GM12892 (cell line): ENCODE measurements around the gene PREP. TPM values are rescaled to one million over a fixed set of nuclear protein-coding genes. Genes with fewer than 3 reads are reported as not detected.

Experiments
- DNase-seq: peaks from one replicate; pipeline ENCODE4 v3.0.0; 2011; ENCODE audit not compliant: insufficient read length
- FAIRE-seq: peaks from 2 replicates; lab custom pipeline; 2011; peaks lifted over from hg19 to GRCh38; lab: Jason Lieb, UNC
- POLR2A ChIP-seq: IDR thresholded peaks from 2 replicates; pipeline ENCODE4 v1.6.1; 2011; ENCODE audit warnings: low read depth, low read length, control low read depth
- POLR2AphosphoS5 ChIP-seq: IDR thresholded peaks from 2 replicates; pipeline ENCODE4 v1.6.1; 2011; ENCODE audit warnings: low read depth, low read length, control low read depth
- TAF1 ChIP-seq: IDR thresholded peaks from 2 replicates; pipeline ENCODE4 v1.6.1; 2011; ENCODE audit warnings: low read depth, mild to moderate bottlenecking, control low read depth, low read length, borderline replicate concordance
- polyA plus RNA-seq: library from polyadenylated mRNA; unstranded; fragments of >200 nt; gene quantifications from one replicate; pipeline ENCODE4 v1.2.1, GENCODE V29; 2012; ENCODE audit warnings: missing spikeins, inconsistent platforms; ENCODE audit not compliant: missing spikeins

The PREP gene
- 27.9 TPM for polyA plus RNA-seq

GRCh38 chr6:105402939-105403935, at the start of gene PREP:
Gene PREP, minus strand, starts transcription at chr6:105403082. Its CDS starts 191 bp downstream, at chr6:105402891.
- no peak; the same call in 1 of the 2 replicates for TF ChIP-seq TAF1
- peak; percentile 64; the same call in 1 of the 2 replicates for TF ChIP-seq POLR2A
- FAIRE-seq (peak; percentile 96), DNase-seq (peak; percentile 80)

- FAIRE-seq (no peak), DNase-seq (no peak)
- no peak for TF ChIP-seq POLR2AphosphoS5
- TF ChIP-seq TAF1 = no peak
- TF ChIP-seq POLR2A = no peak
These were observed 49.5 kb upstream of the PREP start for GRCh38 chr6:105452376-105452775.

DNA sequence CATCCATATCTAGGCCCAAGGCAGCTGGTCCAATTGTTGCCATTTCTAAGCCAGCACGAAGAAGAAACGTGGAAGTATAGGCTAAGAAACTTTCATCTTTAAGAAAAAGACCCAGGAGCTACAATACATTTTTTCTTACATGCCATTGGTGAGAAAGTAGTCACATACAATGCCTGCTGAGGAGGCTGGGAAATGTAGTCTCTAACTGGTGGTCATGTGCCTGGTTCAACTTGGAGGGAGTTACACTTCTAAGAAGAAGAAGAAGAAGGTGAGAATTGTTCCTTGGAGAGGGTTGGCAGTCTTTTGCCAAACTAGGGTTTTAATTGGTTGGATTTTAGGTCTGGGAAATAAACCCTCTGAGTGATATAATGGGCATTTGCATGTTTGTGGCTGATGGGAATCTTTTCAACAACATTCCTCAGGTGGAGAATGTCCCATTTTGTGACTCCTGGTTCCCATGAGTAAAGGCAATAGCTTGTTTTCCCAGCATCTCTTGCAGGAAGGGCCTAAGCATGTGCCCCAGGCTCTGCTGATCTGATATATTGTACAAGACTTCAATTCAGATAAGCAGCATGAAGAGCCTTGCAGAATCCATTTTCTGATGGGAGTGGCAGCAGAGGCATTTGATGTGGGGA, 47.0 kb upstream of the PREP start:
- DNase-seq (no peak), FAIRE-seq (no peak)
- no peak for TF ChIP-seq TAF1
- no peak for TF ChIP-seq POLR2AphosphoS5
- no peak for TF ChIP-seq POLR2A

DNA sequence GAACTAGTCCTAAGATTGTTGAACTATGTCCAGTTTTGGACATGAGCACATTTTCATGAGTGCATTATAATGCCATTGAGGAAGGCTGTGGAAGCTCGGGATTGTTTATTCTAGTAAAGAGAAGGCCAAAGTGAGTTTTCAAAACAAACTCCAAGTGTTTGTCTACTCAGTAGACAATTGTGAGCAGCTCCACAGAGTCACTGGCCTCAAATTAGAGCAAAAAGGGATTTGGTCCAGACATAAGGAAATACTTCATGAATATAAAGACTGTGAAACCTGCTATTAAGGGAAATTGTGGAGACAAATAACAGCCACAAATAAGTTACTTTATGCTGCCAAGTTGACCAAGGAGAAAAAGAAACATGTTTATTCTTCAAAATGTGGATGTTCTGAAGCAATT, 42.6 kb upstream of the PREP start:
- TF ChIP-seq TAF1 (no peak), POLR2A (no peak), POLR2AphosphoS5 (no peak)
- no peak for FAIRE-seq
- no peak for DNase-seq

GRCh38 chr6:105443941-105444340, 41.1 kb upstream of the PREP start:
- FAIRE-seq (no peak), DNase-seq (no peak)
- no peak for TF ChIP-seq TAF1
- no peak for TF ChIP-seq POLR2AphosphoS5
- no peak for TF ChIP-seq POLR2A

- no peak for TF ChIP-seq POLR2AphosphoS5
- TF ChIP-seq POLR2A = no peak
- TF ChIP-seq TAF1 = no peak
- no peak for FAIRE-seq
- DNase-seq = no peak
These were observed 39.5 kb upstream of the PREP start for GRCh38 chr6:105442369-105442768.

DNA sequence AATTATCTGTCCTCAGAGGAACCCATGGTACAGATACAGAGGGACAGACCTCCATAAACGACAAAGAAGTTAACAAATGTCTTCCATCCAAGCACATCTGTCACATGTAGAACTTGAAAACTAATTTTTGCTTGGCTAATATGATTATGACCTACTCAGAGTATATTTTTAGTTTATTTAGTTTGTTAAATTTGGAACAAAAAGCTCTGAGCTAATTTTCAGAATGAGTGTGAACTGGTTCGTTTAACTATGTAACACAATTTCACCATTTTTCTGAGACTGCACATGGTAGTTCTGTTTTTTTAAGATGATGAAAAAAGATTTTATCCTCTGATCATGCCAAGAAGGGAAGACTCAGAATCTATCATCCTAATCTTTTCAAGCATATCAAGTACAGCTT, 34.4 kb upstream of the PREP start:
- FAIRE-seq (no peak), DNase-seq (no peak)
- TF ChIP-seq TAF1 (no peak), POLR2AphosphoS5 (no peak), POLR2A (no peak)

DNA sequence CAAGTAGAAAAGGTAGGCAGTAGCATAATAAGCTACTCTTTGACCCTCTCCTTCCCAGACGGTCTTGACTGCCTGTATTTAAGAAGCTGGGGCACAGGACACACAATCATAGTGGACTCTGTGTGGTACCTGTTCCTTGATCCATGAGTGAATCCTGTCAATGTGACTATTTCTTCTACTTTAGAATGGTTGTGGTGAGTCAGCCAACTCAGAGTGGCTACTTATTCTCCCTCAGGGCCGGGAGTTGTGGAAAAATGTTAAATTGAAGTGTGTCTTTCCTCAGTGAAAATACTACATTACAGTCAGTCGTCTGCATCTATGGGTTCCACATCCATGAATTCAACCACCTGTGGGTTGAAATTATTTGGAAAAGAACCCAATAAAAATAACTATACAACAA, 30.8 kb upstream of the PREP start:
- peak; percentile 38 for FAIRE-seq
- DNase-seq = no peak
- TF ChIP-seq TAF1 (no peak), POLR2A (no peak), POLR2AphosphoS5 (no peak)

DNA sequence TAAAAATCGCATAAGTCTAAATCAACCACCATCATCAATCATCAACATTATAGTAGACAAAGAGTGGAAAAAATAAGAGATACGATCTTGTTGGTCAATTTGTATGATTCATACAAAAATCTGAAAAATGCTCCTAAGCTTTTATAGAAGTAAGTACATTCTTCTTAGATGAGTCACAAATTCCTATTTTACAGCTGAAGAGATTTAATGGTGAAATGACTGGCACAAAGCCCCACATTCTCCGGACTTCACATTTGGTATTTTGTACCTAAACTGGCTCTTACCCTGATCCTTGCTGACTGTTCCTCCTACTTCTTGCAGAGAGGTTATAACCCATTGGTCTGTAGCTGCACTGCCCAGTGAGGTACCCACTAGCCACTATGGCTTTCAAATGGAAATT, 29.9 kb upstream of the PREP start:
- TF ChIP-seq POLR2AphosphoS5 (no peak), POLR2A (no peak), TAF1 (no peak)

DNA sequence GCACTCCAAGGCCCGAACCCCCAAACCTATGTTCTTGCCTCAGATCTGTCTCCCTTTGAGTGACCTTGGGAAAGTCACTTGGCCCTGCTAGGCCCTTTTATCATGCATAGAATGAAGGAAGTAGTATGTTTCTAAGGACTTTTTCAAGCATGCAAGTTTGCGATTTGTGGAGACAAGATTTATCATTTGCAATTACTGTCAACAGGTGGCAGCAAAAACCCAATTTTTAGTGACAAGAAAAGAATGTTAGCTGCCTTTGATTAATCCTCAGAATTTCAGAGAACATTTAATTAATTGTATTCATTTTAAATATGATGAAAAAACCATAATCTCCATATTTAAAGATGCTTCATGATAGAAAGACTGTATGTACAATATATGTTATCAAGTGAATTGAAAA, 28.3 kb upstream of the PREP start:
- peak; percentile 83 for FAIRE-seq
- DNase-seq = no peak
- TF ChIP-seq POLR2AphosphoS5 = no peak
- TF ChIP-seq TAF1 = no peak
- TF ChIP-seq POLR2A = no peak

More for the DNA sequence above, 29.9 kb upstream of the PREP start:
- no peak for DNase-seq
- FAIRE-seq = no peak

DNA sequence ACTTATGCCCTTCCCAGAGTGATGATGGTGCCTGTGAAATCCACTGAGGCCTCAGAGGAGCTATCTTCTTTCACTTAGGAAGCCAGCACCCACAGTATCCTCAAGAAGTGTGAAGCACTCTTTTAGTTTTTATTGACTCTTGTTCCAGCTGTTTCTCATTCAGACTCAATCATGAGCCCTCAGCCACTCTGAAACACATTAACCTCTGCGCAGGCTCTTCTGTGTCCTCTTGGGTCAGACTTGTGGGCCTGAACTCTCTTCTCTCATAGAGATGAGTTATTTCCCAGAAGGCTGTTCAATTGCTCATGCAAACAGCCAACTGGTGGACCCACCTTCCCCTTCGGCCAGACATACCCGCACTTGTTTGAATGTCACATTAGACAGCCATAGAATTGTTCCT, 27.8 kb upstream of the PREP start:
- FAIRE-seq (no peak), DNase-seq (no peak)

More for the DNA sequence above, 27.8 kb upstream of the PREP start:
- TF ChIP-seq POLR2AphosphoS5 (no peak), POLR2A (no peak), TAF1 (no peak)
